HepG2 (cell line): ENCODE measurements around the gene FAM222A. TPM values are rescaled to one million over a fixed set of nuclear protein-coding genes. Genes with fewer than 3 reads are reported as not detected.
A peak's percentile ranks its signal among the peaks of the same experiment; 100 is the strongest.

Experiments used
- ASH2L ChIP-seq: fragments of 300-600, 200-600 bp; sonication (generic); IDR thresholded peaks from 2 replicates; pipeline ENCODE4 v1.7.0; 2017; ENCODE audit warnings: low read depth, mild to moderate bottlenecking, moderate library complexity, mixed read lengths, low read length; ENCODE audit not compliant: insufficient read length
- ATF7 ChIP-seq, 2 experiments: fragments of 450-650 bp in 1 of 2; sonication (generic) in 1 of 2; formaldehyde crosslinking in 1 of 2; IDR thresholded peaks; 2 replicates each; pipeline versions ENCODE4 v1.4.0 to v1.6.1; 2016 to 2020; ENCODE audit warnings: antibody characterized with exemption in 1 of 2, mild to moderate bottlenecking in 1 of 2, missing genetic modification reagents in 1 of 2
- BCL6 ChIP-seq: IDR thresholded peaks from 2 replicates; pipeline ENCODE4 v1.6.1; 2016; ENCODE audit warnings: missing genetic modification reagents, missing compliant biosample characterization
- BRF2 ChIP-seq: sonication (generic); formaldehyde crosslinking; IDR thresholded peaks from 2 replicates; pipeline ENCODE4 v1.8.1; 2022; ENCODE audit warnings: mild to moderate bottlenecking, missing genetic modification reagents
- DNMT3B ChIP-seq: conservative IDR thresholded peaks from 2 replicates; pipeline ENCODE4 v1.6.1; 2016; ENCODE audit warnings: missing biosample characterization, control low read depth
- EED ChIP-seq: sonication (generic); formaldehyde crosslinking; IDR thresholded peaks from 2 replicates; pipeline ENCODE4 v1.5.0; 2020; ENCODE audit warnings: mild to moderate bottlenecking, missing genetic modification reagents
- HIC2 ChIP-seq: sonication (generic); formaldehyde crosslinking; IDR thresholded peaks from 2 replicates; pipeline ENCODE4 v1.9.0; 2022; ENCODE audit warnings: low read depth, missing genetic modification reagents
- HNRNPH1 ChIP-seq: fragments of 200-400 bp; formaldehyde crosslinking; optimal IDR thresholded peaks from 2 replicates; pipeline ENCODE3; 2017; ENCODE audit warnings: mild to moderate bottlenecking, low read depth, low read length
- ISL2 ChIP-seq: sonication (generic); formaldehyde crosslinking; IDR thresholded peaks from 2 replicates; pipeline ENCODE4 v1.5.0; 2020; ENCODE audit warnings: missing genetic modification reagents
- LBX2 ChIP-seq: sonication (generic); formaldehyde crosslinking; IDR thresholded peaks from 2 replicates; pipeline ENCODE4 v1.5.0; 2020; ENCODE audit warnings: missing genetic modification reagents, mild to moderate bottlenecking, borderline replicate concordance
- NCOR1 ChIP-seq: fragments of 200-600 bp; sonication (generic); IDR thresholded peaks from 2 replicates; pipeline ENCODE4 v1.7.0; 2017; ENCODE audit warnings: antibody characterized with exemption, low read length, borderline replicate concordance
- TBL1XR1 ChIP-seq: fragments of 150-350 bp; IDR thresholded peaks from 2 replicates; pipeline ENCODE4 v1.6.1; 2014; ENCODE audit warnings: borderline replicate concordance, low read length; ENCODE audit not compliant: partially characterized antibody
- ZFP36 ChIP-seq: fragments of 150-350 bp; IDR thresholded peaks from 2 replicates; pipeline ENCODE4 v1.6.1; 2018; ENCODE audit warnings: borderline replicate concordance, low read length, low read depth; ENCODE audit not compliant: partially characterized antibody
- ZFY ChIP-seq: sonication (generic); formaldehyde crosslinking; IDR thresholded peaks from 2 replicates; pipeline ENCODE4 v1.4.0; 2020; ENCODE audit warnings: missing genetic modification reagents
- ZMYM4 ChIP-seq: sonication (generic); formaldehyde crosslinking; IDR thresholded peaks from 2 replicates; pipeline ENCODE4 v1.8.1; 2023; ENCODE audit warnings: mild to moderate bottlenecking, missing genetic modification reagents
- ZNF256 ChIP-seq: sonication (generic); formaldehyde crosslinking; conservative IDR thresholded peaks from 2 replicates; pipeline ENCODE4 v1.4.0; 2020; ENCODE audit warnings: missing genetic modification reagents
- ZNF343 ChIP-seq: sonication (generic); formaldehyde crosslinking; IDR thresholded peaks from 2 replicates; pipeline ENCODE4 v1.4.0; 2020; ENCODE audit warnings: mild to moderate bottlenecking, missing genetic modification reagents
- ZNF432 ChIP-seq: sonication (generic); formaldehyde crosslinking; IDR thresholded peaks from 2 replicates; pipeline ENCODE4 v1.5.0; 2020; ENCODE audit warnings: missing genetic modification reagents, mild to moderate bottlenecking, borderline replicate concordance
- ZNF496 ChIP-seq: sonication (generic); formaldehyde crosslinking; IDR thresholded peaks from 2 replicates; pipeline ENCODE4 v1.8.1; 2023; ENCODE audit warnings: mild to moderate bottlenecking, moderate library complexity, missing genetic modification reagents; ENCODE audit not compliant: insufficient replicate concordance
- ZNF670 ChIP-seq: sonication (generic); formaldehyde crosslinking; IDR thresholded peaks from 2 replicates; pipeline ENCODE4 v1.8.0; 2022; ENCODE audit warnings: mild to moderate bottlenecking, missing genetic modification reagents, borderline replicate concordance
- ZNF747 ChIP-seq: sonication (generic); formaldehyde crosslinking; IDR thresholded peaks from 2 replicates; pipeline ENCODE4 v1.8.1; 2023; ENCODE audit warnings: missing genetic modification reagents, mild to moderate bottlenecking, borderline replicate concordance
- ZNF83 ChIP-seq: sonication (generic); formaldehyde crosslinking; IDR thresholded peaks from 2 replicates; pipeline ENCODE4 v1.4.0; 2020; ENCODE audit warnings: missing genetic modification reagents, mild to moderate bottlenecking, borderline replicate concordance
- polyA plus RNA-seq, 8 experiments: library from polyadenylated mRNA; depleted of rRNA in 3 of 8; stranded (reverse) in 7 of 8; unstranded in 1 of 8; fragments of >200 nt; fragmentation: Illumina TruSeq in 4 of 8; extraction: Trizol in 4 of 8; gene quantifications; 2 replicates each; pipeline versions ENCODE4 v1.2.1 to v1.2.3, GENCODE V29; 2011 to 2016; ENCODE audit warnings: low read depth in 4 of 8, missing spikeins in 1 of 8, mixed read lengths in 1 of 8; ENCODE audit not compliant: insufficient read depth in 1 of 8
- total RNA-seq, 5 experiments: library from RNA; depleted of rRNA; stranded (reverse); fragments of >200 nt; fragmentation: Illumina TruSeq; extraction: Trizol; gene quantifications; 2 replicates each; pipeline ENCODE4 v1.2.3, GENCODE V29; 2016; ENCODE audit warnings: low read depth in 1 of 5
- TF ChIP-seq, protein P1 (sequence below): sonication (generic); formaldehyde crosslinking; IDR thresholded peaks from 2 replicates; pipeline ENCODE4 v1.4.0; 2020; ENCODE audit warnings: low read depth, missing genetic modification reagents

The FAM222A gene
- total and polyA plus RNA-seq, 2 of the 13 experiments (the other 11 are each of a cell fraction or from before 2014, with no cell fraction given), result 2.7 to 9.6 TPM

DNA sequence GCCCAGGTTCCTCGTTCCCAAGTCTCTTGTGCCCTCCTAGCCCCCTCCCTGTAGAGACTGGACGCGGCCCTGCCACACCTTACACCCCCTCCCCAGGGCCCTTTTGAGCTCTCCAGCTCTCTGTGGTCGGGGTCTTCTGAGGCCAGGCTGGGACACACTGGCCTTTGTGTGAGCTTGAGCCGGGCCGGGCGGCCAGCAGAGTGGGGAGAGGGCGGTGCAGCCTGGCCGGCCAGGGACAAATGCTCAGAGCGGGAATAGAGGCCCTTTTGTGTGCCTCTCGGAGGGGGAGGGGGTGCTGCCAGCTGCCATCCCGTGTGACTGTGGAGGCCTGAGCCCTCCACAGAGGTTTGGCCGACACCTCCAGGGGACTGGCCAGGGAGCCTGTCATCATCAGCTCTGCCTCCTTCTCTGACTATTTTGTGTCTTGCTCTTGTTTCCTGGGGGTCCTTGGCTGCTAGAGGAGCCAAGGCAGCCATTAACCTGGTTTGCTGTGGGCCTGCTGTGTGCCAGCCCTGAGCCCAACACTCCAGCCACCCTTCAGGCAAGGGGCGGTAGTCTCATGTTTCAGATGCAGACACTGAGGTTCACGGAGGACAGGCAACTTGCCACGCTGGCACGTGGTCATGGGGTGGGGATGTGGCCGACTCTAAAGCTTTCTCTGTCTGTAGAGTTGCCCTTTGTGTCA lies 13.6 kb downstream of the FAM222A start (continued):
- no peak for TF ChIP-seq LBX2 (CRISPR knock-in tag)
- TF ChIP-seq ZFY (CRISPR knock-in tag), result peak; percentile 76
- no peak for TF ChIP-seq ZNF747 (CRISPR knock-in tag)
- TF ChIP-seq ZFP36, result no peak
- TF ChIP-seq EED, result no peak
- TF ChIP-seq ZNF496 (CRISPR knock-in tag), result no peak
- no peak for TF ChIP-seq ZNF343 (CRISPR knock-in tag)
- TF ChIP-seq HNRNPH1, result no peak
- TF ChIP-seq ZNF670 (CRISPR knock-in tag), result no peak
- 0 out of 2 replicates have a peak, but pooled peaks have one; percentile 68 for TF ChIP-seq ISL2 (CRISPR knock-in tag)
- no peak for TF ChIP-seq ZNF432
- no peak for TF ChIP-seq ZNF256
- no peak for TF ChIP-seq DNMT3B (CRISPR knock-in tag)
- TF ChIP-seq ZNF83, result no peak
- no peak for TF ChIP-seq BRF2
- TF ChIP-seq ASH2L, result no peak
- TF ChIP-seq ATF7 (IDR thresholded peaks at IDR 0.05), result no peak
- TF ChIP-seq ATF7 (CRISPR knock-in tag; IDR thresholded peaks at IDR 0.05), result no peak
- TF ChIP-seq BCL6 (CRISPR knock-in tag), result peak; percentile 45; the same call in 1 of the 2 replicates
- TF ChIP-seq HIC2 (CRISPR knock-in tag), result peak; percentile 77
- TF ChIP-seq, protein P1, sequence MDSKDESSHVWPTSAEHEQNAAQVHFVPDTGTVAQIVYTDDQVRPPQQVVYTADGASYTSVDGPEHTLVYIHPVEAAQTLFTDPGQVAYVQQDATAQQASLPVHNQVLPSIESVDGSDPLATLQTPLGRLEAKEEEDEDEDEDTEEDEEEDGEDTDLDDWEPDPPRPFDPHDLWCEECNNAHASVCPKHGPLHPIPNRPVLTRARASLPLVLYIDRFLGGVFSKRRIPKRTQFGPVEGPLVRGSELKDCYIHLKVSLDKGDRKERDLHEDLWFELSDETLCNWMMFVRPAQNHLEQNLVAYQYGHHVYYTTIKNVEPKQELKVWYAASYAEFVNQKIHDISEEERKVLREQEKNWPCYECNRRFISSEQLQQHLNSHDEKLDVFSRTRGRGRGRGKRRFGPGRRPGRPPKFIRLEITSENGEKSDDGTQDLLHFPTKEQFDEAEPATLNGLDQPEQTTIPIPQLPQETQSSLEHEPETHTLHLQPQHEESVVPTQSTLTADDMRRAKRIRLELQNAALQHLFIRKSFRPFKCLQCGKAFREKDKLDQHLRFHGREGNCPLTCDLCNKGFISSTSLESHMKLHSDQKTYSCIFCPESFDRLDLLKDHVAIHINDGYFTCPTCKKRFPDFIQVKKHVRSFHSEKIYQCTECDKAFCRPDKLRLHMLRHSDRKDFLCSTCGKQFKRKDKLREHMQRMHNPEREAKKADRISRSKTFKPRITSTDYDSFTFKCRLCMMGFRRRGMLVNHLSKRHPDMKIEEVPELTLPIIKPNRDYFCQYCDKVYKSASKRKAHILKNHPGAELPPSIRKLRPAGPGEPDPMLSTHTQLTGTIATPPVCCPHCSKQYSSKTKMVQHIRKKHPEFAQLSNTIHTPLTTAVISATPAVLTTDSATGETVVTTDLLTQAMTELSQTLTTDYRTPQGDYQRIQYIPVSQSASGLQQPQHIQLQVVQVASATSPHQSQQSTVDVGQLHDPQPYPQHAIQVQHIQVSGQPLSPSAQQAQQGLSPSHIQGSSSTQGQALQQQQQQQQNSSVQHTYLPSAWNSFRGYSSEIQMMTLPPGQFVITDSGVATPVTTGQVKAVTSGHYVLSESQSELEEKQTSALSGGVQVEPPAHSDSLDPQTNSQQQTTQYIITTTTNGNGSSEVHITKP (CRISPR knock-in tag), result no peak
- no peak; the same call in 1 of the 2 replicates for TF ChIP-seq NCOR1
- TF ChIP-seq ZMYM4 (CRISPR knock-in tag), result 0 out of 2 replicates have a peak, but pooled peaks have one; percentile 33
- TF ChIP-seq TBL1XR1, result no peak
